PC-9 (cell line): ENCODE data around the gene C4orf36.

Experiments
- CTCF ChIP-seq: fragments of 200-600 bp; sonication (generic); conservative IDR thresholded peaks from 2 replicates; pipeline ENCODE4 v1.6.1; 2017; ENCODE audit warnings: mixed run types, antibody characterized with exemption, mild to moderate bottlenecking, moderate library complexity
- EZH2 ChIP-seq: fragments of 200-600 bp; sonication (generic); IDR thresholded peaks from 2 replicates; pipeline ENCODE4 v1.8.0; 2017; ENCODE audit warnings: antibody characterized with exemption, low read depth

DNA sequence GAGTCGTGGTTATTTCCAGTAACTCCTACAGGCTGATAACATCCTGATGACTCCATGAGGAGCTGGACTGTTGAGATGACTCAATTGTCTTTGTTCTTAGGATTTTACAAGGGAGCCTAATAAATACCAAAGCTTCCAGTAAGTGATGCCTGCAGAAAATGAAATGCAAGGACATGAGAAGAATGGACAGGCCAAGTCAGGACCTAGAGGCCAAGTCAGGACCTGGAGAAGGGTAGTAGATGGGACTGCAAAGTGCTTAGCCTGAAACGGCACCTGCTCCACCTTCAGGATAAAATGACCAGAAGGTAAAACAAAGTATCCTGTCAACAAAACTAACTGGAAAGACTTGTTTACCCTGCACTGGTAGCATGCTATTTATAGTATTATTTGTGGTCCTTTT is 36.6 kb downstream of the C4orf36 start:
- TF ChIP-seq CTCF = no peak; the same call in 1 of the 2 replicates
- no peak for TF ChIP-seq EZH2
